ENCODE measurements around the gene FCMR. TPM values are rescaled to one million over a fixed set of nuclear protein-coding genes. Genes with fewer than 3 reads are reported as not detected.

FCMR gene
- total and polyA plus RNA-seq, 9 of the 15 experiments (the other 6 are each of a cell fraction or from before 2014, with no cell fraction given), result 0.11 to 0.82 (median 0.20) TPM; not detected in 5

GRCh38 chr1:206933333-206933945 lies 11.7 kb upstream of the FCMR start (continued):
- TF ChIP-seq MGA (IDR thresholded peaks at IDR 0.05) (no peak), RAD21 (CRISPR knock-in tag; conservative IDR thresholded peaks at IDR 0.05 in 1 of 2, IDR thresholded peaks at IDR 0.05 in 1 of 2) (peak; percentile 45 to 56), ZNF512 (tag; IDR thresholded peaks at IDR 0.05) (no peak), YY1 (IDR thresholded peaks at IDR 0.05; ENCODE audit: borderline replicate concordance in 1 of 3, control insufficient read depth in 1 of 3, extremely low read depth in 1 of 3, insufficient read depth in 3 of 3, insufficient read length in 1 of 3, insufficient replicate concordance in 2 of 3, low read depth in 1 of 3, low read length in 2 of 3) (peak in 1 of 3 experiments; percentile 16), SAFB (IDR thresholded peaks at IDR 0.05; ENCODE audit: borderline replicate concordance, low read depth, low read length) (no peak), MAZ (CRISPR knock-in tag; conservative IDR thresholded peaks at IDR 0.05 in 1 of 2, IDR thresholded peaks at IDR 0.05 in 1 of 2) (peak in 1 of 2 experiments; percentile 41; a peak in 1 of 4 replicates), E4F1 (CRISPR knock-in tag; IDR thresholded peaks at IDR 0.05; ENCODE audit: borderline replicate concordance) (no peak), XRCC5 (IDR thresholded peaks at IDR 0.05; ENCODE audit: low read depth, low read length) (0 out of 2 replicates have a peak, but pooled peaks have one; percentile 49), POLR2AphosphoS2 (IDR thresholded peaks at IDR 0.05; ENCODE audit: low read length) (no peak)

All from K562 (cell line).